ENCODE data around the gene BTBD1.
"Not testable (repeated sequence)": the region's sequence is repeated elsewhere in the genome, so short reads cannot be mapped to it uniquely, and the experiment has no call there.

BTBD1 gene

DNA sequence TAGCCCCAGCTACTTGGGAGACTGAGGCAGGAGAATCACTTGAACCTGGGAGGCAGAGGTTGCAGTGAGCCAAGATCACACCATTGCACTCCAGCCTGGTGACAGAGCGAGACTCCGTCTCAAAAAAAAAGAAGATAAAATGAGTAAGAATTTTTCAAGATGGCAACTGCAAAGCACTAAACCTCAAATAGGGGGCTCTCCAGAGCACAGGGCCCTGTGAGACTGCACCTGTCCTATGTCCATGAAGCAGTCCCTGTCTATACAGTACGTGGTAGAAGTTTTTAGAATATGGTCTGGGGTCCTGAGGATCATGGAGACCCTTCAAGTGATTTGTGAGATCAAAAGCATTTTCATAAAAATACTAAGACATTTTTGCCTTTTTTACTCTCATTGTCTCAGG is 18.4 kb upstream of the BTBD1 start:
- peaks cover 11% of the 10 kb centered on the region for H3K27me3 Mint-ChIP-seq
- DNase-seq (ENCODE audit: low spot score in 2 of 2); H3K9me3 Mint-ChIP-seq; ATAC-seq (ENCODE audit: low read depth); H3K4me3 Mint-ChIP-seq; H3K4me1 Mint-ChIP-seq; H3K27ac Mint-ChIP-seq; H3K36me3 Mint-ChIP-seq: not testable (repeated sequence)

GRCh38 chr15:83082730-83083386 is 15.8 kb upstream of the BTBD1 start:
- no peak overlapping the region for H3K27ac Mint-ChIP-seq
- H3K36me3 Mint-ChIP-seq, result no peaks in the 10 kb centered on the region
- peaks cover 3% of the 10 kb centered on the region for H3K4me1 Mint-ChIP-seq
- no peaks in the 10 kb centered on the region for H3K9me3 Mint-ChIP-seq
- peaks cover 14% of the 10 kb centered on the region for H3K27me3 Mint-ChIP-seq
- DNase-seq (ENCODE audit: low spot score in 2 of 2) (no peak), ATAC-seq (ENCODE audit: low read depth) (no peak)
- H3K4me3 Mint-ChIP-seq, result no peak overlapping the region

- H3K27me3 Mint-ChIP-seq, result peaks cover 14% of the 10 kb centered on the region
- no peak for DNase-seq (ENCODE audit: low spot score in 2 of 2)
- H3K36me3 Mint-ChIP-seq, result no peaks in the 10 kb centered on the region
- no peak for ATAC-seq (ENCODE audit: low read depth)
- no peak overlapping the region for H3K4me3 Mint-ChIP-seq
- no peak overlapping the region for H3K27ac Mint-ChIP-seq
- no peaks in the 10 kb centered on the region for H3K9me3 Mint-ChIP-seq
- H3K4me1 Mint-ChIP-seq, result peaks cover 3% of the 10 kb centered on the region
Measured at GRCh38 chr15:83081256-83082014, 14.4 kb upstream of the BTBD1 start.

DNA sequence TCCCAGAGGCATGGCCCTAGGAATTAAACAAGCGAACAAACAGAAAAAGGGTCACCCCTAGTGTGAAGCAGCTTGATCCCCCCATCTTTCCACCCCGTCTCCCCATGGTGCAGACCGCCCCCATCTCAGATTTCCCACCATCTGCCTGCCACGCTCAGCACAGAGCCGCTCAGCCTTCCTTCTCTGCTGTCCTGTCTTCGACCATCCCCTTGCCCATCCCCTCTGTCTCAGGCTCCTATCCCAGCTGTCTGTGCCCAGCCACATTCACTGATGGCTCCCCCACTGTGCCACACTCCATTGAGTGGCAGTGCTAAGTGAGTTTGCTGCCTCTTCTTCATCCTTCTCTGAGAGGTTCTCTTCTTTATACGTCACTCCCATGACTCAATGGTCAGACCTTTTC is 11.7 kb upstream of the BTBD1 start:
- H3K4me3 Mint-ChIP-seq, result no peak overlapping the region

GRCh38 chr15:83077491-83078230 is 10.6 kb upstream of the BTBD1 start:
- Mint-ChIP-seq H3K4me1 (peaks cover 3% of the 10 kb centered on the region), H3K4me3 (no peak overlapping the region), H3K27me3 (peaks cover 20% of the 10 kb centered on the region), H3K36me3 (peaks cover 3% of the 10 kb centered on the region), H3K9me3 (peaks cover 8% of the 10 kb centered on the region), H3K27ac (no peak overlapping the region)
- DNase-seq (ENCODE audit: low spot score in 2 of 2) (no peak), ATAC-seq (ENCODE audit: low read depth) (no peak)

More for the DNA sequence above, 11.7 kb upstream of the BTBD1 start:
- Mint-ChIP-seq H3K4me1 (peaks cover 3% of the 10 kb centered on the region), H3K27me3 (peaks cover 20% of the 10 kb centered on the region), H3K9me3 (peaks cover 6% of the 10 kb centered on the region), H3K36me3 (peaks cover 3% of the 10 kb centered on the region), H3K27ac (no peak overlapping the region)
- ATAC-seq (ENCODE audit: low read depth), result no peak
- no peak for DNase-seq (ENCODE audit: low spot score in 2 of 2)

DNA sequence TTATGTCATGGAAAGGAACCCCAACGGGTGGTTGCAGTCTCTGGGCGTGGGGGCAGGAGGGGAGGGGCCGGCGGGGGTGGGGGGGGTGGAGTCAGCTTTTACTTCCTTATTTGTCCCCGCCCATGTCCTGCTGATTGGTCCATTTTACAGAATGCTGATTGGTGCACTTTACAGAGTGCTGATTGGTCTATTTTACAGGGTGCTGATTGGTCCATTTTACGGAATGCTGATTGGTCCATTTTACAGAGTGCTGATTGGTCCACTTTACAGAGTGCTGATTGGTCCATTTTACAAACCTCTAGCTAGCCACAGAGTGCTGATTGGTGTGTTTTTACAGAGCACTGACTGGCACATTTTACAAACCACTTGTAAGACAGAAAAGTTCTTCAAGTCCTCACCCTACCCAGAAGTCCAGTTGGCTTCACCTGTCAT is 2.2 kb upstream of the BTBD1 start:
- H3K4me1 Mint-ChIP-seq, result peaks cover 11% of the 10 kb centered on the region
- H3K36me3 Mint-ChIP-seq, H3K27me3 Mint-ChIP-seq, H3K27ac Mint-ChIP-seq, H3K9me3 Mint-ChIP-seq, H3K4me3 Mint-ChIP-seq: not testable (repeated sequence)
- ATAC-seq (ENCODE audit: low read depth), result peak; percentile 9
- DNase-seq (ENCODE audit: low spot score in 2 of 2), result peak in 1 of 2 donors; percentile 21

DNA sequence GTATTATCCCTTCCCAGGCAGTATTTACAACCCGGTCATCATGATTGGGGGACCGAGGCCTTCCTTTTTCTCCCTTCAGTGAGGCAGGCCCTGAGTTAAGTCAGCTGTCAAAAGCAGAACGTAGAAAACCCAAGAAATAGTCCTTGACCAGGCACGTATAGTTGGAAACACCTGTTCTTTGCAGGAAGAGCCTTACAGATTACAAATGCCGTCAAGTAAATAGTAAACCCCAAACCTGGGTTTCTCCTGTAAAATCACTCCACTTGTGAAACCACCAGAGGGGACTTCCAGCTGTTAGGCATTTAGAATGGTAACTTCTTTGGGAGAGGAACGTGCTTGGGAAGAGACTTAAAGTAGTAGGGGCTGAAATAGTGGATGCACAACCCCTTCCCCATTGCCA is 1.0 kb upstream of the BTBD1 start:
- peaks cover 11% of the 10 kb centered on the region for H3K4me1 Mint-ChIP-seq
- ATAC-seq (ENCODE audit: low read depth), result no peak
- peaks cover 2% of the 10 kb centered on the region for H3K27me3 Mint-ChIP-seq
- DNase-seq (ENCODE audit: low spot score in 2 of 2), result no peak
- peak overlapping the region; percentile 23 for H3K27ac Mint-ChIP-seq
- peak overlapping the region; percentile 76 for H3K4me3 Mint-ChIP-seq
- H3K9me3 Mint-ChIP-seq, result peaks cover 2% of the 10 kb centered on the region
- peaks cover 4% of the 10 kb centered on the region for H3K36me3 Mint-ChIP-seq

- H3K27ac Mint-ChIP-seq, result peak overlapping the region; percentile 23
- peaks cover 2% of the 10 kb centered on the region for H3K9me3 Mint-ChIP-seq
- H3K4me1 Mint-ChIP-seq, result peaks cover 11% of the 10 kb centered on the region
- H3K27me3 Mint-ChIP-seq, result peaks cover 2% of the 10 kb centered on the region
- H3K4me3 Mint-ChIP-seq, result peak overlapping the region; percentile 76
- ATAC-seq (ENCODE audit: low read depth) (no peak), DNase-seq (ENCODE audit: low spot score in 2 of 2) (no peak)
- H3K36me3 Mint-ChIP-seq, result peaks cover 4% of the 10 kb centered on the region
Measured at GRCh38 chr15:83067638-83067962, 548 bp upstream of the BTBD1 start.

GRCh38 chr15:83066034-83066733 is 868 bp downstream of the BTBD1 start:
- ATAC-seq (ENCODE audit: low read depth), result no peak
- H3K4me3 Mint-ChIP-seq, result peak overlapping the region; percentile 83

GRCh38 chr15:83065431-83065830 is 1.6 kb downstream of the BTBD1 start:
- no peak for ATAC-seq (ENCODE audit: low read depth)
- peak overlapping the region; percentile 84 for H3K27ac Mint-ChIP-seq
- peak overlapping the region; percentile 83 for H3K4me3 Mint-ChIP-seq

More at GRCh38 chr15:83066034-83066733, 868 bp downstream of the BTBD1 start:
- Mint-ChIP-seq H3K9me3 (no peaks in the 10 kb centered on the region), H3K27ac (peak overlapping the region; percentile 84), H3K27me3 (no peaks in the 10 kb centered on the region), H3K36me3 (peaks cover 2% of the 10 kb centered on the region), H3K4me1 (peaks cover 11% of the 10 kb centered on the region)
- no peak for DNase-seq (ENCODE audit: low spot score in 2 of 2)

DNA sequence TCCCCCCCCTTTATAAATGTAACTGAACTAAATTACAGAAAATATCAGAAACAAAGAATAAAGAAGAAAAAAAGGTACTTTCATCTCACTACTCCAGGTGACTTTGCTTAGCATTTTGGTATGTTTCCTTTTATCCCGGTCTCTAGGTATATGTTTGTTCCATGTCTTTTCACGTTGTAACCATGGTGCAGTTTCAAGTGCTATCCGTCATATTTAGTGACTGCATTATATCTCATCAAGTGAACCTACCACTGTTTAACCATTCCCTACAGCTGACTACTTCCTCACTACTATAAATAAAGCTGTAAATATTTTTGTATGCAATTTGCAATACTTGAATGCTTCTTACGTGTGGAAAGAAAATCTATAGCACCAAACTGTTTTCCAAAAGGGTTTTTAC is 2.2 kb downstream of the BTBD1 start:
- peaks cover 11% of the 10 kb centered on the region for H3K4me1 Mint-ChIP-seq
- peak overlapping the region; percentile 83 for H3K4me3 Mint-ChIP-seq
- H3K9me3 Mint-ChIP-seq, result no peaks in the 10 kb centered on the region
- H3K27ac Mint-ChIP-seq, result peak overlapping the region; percentile 84
- H3K27me3 Mint-ChIP-seq, result no peaks in the 10 kb centered on the region
- H3K36me3 Mint-ChIP-seq, result peaks cover 2% of the 10 kb centered on the region
- ATAC-seq (ENCODE audit: low read depth) (no peak), DNase-seq (ENCODE audit: low spot score in 2 of 2) (no peak)

More at GRCh38 chr15:83065431-83065830, 1.6 kb downstream of the BTBD1 start:
- H3K9me3 Mint-ChIP-seq, result no peaks in the 10 kb centered on the region
- H3K27me3 Mint-ChIP-seq, result no peaks in the 10 kb centered on the region
- no peak for DNase-seq (ENCODE audit: low spot score in 2 of 2)
- H3K4me1 Mint-ChIP-seq, result peaks cover 11% of the 10 kb centered on the region
- H3K36me3 Mint-ChIP-seq, result peaks cover 2% of the 10 kb centered on the region

- Mint-ChIP-seq H3K4me1 (peaks cover 11% of the 10 kb centered on the region), H3K36me3 (peaks cover 2% of the 10 kb centered on the region), H3K27me3 (no peaks in the 10 kb centered on the region), H3K4me3 (no peak overlapping the region), H3K9me3 (no peaks in the 10 kb centered on the region), H3K27ac (no peak overlapping the region)
- ATAC-seq (ENCODE audit: low read depth), result no peak
- no peak for DNase-seq (ENCODE audit: low spot score in 2 of 2)
Measured at GRCh38 chr15:83063551-83063950, 3.5 kb downstream of the BTBD1 start.

DNA sequence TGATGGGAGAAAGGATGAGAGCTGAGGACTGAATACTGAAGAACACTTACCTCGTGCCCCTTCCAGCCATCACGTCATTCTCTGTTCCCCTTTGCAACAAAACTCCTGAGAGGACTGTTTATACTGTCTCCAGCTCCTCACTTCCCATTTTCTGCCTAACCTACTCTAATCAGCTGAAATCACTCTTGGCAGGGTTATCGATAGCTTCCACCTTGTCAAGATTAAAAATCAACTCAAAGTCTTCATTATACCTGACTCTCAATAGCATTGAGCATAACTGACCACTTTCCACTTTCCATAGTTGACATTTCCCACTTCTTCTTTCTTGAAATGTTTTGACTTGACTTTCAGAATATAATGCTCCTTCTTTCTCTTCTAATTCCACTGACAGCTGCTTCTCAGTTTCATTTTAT is 4.3 kb downstream of the BTBD1 start:
- H3K27ac Mint-ChIP-seq, result no peak overlapping the region
- ATAC-seq (ENCODE audit: low read depth) (no peak), DNase-seq (ENCODE audit: low spot score in 2 of 2) (no peak)
- H3K27me3 Mint-ChIP-seq, result no peaks in the 10 kb centered on the region
- H3K4me3 Mint-ChIP-seq, result no peak overlapping the region
- no peaks in the 10 kb centered on the region for H3K9me3 Mint-ChIP-seq
- H3K36me3 Mint-ChIP-seq, result peaks cover 2% of the 10 kb centered on the region
- H3K4me1 Mint-ChIP-seq, result peaks cover 11% of the 10 kb centered on the region

DNA sequence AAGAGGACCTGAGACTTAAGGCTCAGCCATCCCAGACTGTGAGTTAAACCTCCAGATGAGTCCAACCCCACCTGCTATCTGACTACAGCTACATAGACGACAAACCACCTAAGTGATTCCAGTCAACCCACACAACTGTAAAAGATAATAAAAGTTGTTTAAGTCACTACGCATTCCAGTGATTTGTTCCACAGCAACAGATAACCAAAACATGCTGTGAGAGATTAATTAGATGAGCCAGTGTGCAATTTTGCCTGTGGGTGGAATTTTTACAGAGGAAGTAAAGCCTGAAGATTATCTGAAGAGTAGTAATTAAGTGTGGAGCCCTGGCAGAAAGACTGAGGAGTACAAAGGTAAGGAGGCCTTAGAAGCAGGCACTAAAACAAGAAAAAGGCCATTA is 5.4 kb downstream of the BTBD1 start:
- no peak for DNase-seq (ENCODE audit: low spot score in 2 of 2)
- Mint-ChIP-seq H3K9me3 (no peaks in the 10 kb centered on the region), H3K4me3 (no peak overlapping the region), H3K36me3 (peaks cover 3% of the 10 kb centered on the region), H3K27ac (no peak overlapping the region), H3K4me1 (peaks cover 15% of the 10 kb centered on the region), H3K27me3 (no peaks in the 10 kb centered on the region)
- ATAC-seq (ENCODE audit: low read depth), result no peak
